ENCODE measurements around the gene CYTIP. TPM values are rescaled to one million over a fixed set of nuclear protein-coding genes. Genes with fewer than 3 reads are reported as not detected.

The CYTIP gene
- polyA plus RNA-seq, 1 donor: 20.4 TPM

DNA sequence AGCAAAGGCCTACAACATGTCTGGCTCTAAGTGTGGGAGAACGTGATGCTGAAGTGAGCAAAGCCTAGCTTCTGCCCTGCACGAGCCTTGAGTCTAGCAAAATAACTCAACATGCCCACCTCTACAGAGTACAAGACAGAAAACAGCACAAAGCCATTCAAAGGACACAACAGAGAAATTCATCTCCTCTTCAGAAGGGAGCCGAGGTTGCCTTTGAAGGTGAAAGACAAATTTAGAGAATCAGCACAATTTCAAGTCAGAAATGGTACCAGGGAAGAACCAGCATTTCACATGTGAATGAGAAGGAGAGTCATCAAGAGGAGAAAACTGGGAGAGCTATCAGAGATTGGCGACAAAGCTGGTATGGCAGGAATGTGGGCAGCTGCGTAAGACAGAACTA is 21.7 kb upstream of the CYTIP start:
- Histone ChIP-seq H3K27me3 (ENCODE audit: control insufficient read depth, insufficient read depth, low read length) (no peaks in the 10 kb centered on the region), H3K4me3 (ENCODE audit: low read length) (no peak overlapping the region), H3K36me3 (ENCODE audit: control insufficient read depth, insufficient read depth, low read length) (no peaks in the 10 kb centered on the region), H3K27ac (ENCODE audit: low read length) (no peak overlapping the region), H3K9me3 (ENCODE audit: control insufficient read depth, low read depth, low read length) (no peaks in the 10 kb centered on the region), H3K4me1 (ENCODE audit: control insufficient read depth, insufficient read depth, low read length) (peaks cover 13% of the 10 kb centered on the region)
- DNase-seq: no peak
- 92% methylated on average over 4 of the region's 5 CpGs for WGBS (ENCODE audit: insufficient coverage, low lambda C conversion rate)

DNA sequence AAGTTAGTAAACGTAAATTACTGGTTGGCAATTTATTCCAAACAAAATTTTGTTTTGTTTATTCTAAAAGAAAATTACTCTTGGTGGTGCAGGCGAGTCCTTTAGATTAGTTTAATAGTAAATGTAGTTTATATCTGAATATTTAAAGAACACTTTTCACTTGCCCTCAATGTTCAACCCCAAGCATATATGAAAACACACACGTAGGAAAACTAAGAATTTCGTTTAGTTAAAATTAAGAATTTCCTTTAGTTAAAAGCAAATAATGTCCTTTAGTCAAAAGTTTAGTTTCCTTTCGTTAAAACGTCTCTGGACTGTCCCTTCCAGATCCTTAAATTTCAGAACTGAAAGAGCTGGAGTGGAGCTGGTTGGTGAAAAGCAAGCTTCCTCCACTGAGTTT is 19.1 kb upstream of the CYTIP start:
- DNase-seq: no peak
- no peaks in the 10 kb centered on the region for H3K36me3 ChIP-seq (ENCODE audit: control insufficient read depth, insufficient read depth, low read length)
- peaks cover 22% of the 10 kb centered on the region for H3K4me1 ChIP-seq (ENCODE audit: control insufficient read depth, insufficient read depth, low read length)
- no peak overlapping the region for H3K27ac ChIP-seq (ENCODE audit: low read length)
- no peaks in the 10 kb centered on the region for H3K9me3 ChIP-seq (ENCODE audit: control insufficient read depth, low read depth, low read length)
- no peak overlapping the region for H3K4me3 ChIP-seq (ENCODE audit: low read length)
- WGBS (ENCODE audit: insufficient coverage, low lambda C conversion rate): 84% methylated on average over 3 of the region's 6 CpGs
- no peaks in the 10 kb centered on the region for H3K27me3 ChIP-seq (ENCODE audit: control insufficient read depth, insufficient read depth, low read length)

DNA sequence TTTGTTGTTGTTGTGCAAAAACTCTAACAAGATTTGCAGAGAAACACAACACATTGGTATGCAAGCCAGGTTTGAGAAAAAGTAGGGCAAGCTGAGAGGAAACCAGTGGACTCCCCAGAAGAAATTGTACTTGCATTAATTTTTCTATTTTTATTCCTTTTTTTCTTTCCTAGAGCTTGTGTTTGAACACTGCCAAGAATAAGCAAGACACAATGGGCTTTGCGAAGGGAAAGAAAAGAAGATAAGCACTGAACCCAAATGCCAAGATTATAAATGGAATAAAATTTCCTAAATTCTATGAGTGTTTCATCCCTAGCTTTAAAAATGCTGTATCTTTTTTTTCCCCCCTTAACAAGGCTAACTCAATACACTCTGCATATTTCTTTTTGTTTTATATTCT is 17.0 kb upstream of the CYTIP start:
- H3K36me3 ChIP-seq (ENCODE audit: control insufficient read depth, insufficient read depth, low read length): no peaks in the 10 kb centered on the region
- no peaks in the 10 kb centered on the region for H3K9me3 ChIP-seq (ENCODE audit: control insufficient read depth, low read depth, low read length)
- peak overlapping the region; percentile 84 for H3K27ac ChIP-seq (ENCODE audit: low read length)
- no peak overlapping the region for H3K4me3 ChIP-seq (ENCODE audit: low read length)
- H3K4me1 ChIP-seq (ENCODE audit: control insufficient read depth, insufficient read depth, low read length): peaks cover 22% of the 10 kb centered on the region
- H3K27me3 ChIP-seq (ENCODE audit: control insufficient read depth, insufficient read depth, low read length): no peaks in the 10 kb centered on the region
- no peak for DNase-seq
- no CpG with 5 or more reads among the region's 1 CpG for WGBS (ENCODE audit: insufficient coverage, low lambda C conversion rate)

DNA sequence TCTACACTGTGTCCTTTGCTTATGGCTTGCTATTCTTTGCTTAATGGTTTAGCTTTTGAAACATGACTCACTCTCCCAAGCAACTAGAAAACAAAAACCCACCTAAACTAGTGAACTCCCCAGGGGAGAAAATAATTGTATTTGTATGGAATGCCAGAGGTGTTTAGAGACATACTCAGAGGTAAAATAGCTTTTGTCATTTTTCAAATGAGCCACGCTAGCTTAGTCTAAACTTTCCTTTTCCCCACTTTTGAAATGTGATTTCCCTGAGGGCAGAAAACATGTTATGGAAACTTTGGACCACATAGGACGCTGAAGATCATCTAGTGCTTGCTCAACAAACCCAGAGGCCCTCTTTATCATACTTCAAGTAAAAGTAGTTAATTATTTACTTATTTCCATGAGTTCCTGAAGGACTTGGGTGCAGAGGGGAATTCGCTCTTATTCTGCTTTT is 16.5 kb upstream of the CYTIP start:
- peak; percentile 77 to 90 for DNase-seq
- no CpG with 5 or more reads among the region's 3 CpGs for WGBS (ENCODE audit: insufficient coverage, low lambda C conversion rate)
- peaks cover 22% of the 10 kb centered on the region for H3K4me1 ChIP-seq (ENCODE audit: control insufficient read depth, insufficient read depth, low read length)

DNA sequence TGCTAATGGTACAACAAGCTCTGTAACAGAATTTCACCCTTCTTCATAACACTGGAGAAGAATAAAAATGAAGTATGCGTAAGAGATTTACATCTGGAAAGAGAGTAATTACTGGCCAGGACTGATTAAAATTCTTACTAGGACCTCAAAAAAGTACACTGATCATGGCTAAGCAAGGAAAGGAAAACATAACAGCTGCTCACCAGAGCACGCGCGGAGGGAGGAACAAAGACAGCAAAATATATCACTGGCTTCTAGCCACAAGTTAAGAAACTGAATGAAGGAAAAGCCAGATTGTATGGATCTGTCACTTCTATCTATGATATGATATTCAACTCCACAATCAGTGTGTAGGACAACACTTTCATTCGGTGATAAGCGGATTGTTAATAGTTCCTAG is 15.6 kb upstream of the CYTIP start:
- H3K9me3 ChIP-seq (ENCODE audit: control insufficient read depth, low read depth, low read length): no peaks in the 10 kb centered on the region
- WGBS (ENCODE audit: insufficient coverage, low lambda C conversion rate): 75% methylated on average over 1 of the region's 6 CpGs
- H3K36me3 ChIP-seq (ENCODE audit: control insufficient read depth, insufficient read depth, low read length): no peaks in the 10 kb centered on the region
- H3K4me3 ChIP-seq (ENCODE audit: low read length): no peak overlapping the region
- peak in 1 of 2 donors; percentile 50 for DNase-seq
- H3K4me1 ChIP-seq (ENCODE audit: control insufficient read depth, insufficient read depth, low read length): peaks cover 22% of the 10 kb centered on the region
- H3K27me3 ChIP-seq (ENCODE audit: control insufficient read depth, insufficient read depth, low read length): no peaks in the 10 kb centered on the region
- peak overlapping the region; percentile 84 for H3K27ac ChIP-seq (ENCODE audit: low read length)

More for the DNA sequence above, 16.5 kb upstream of the CYTIP start:
- Histone ChIP-seq H3K27ac (ENCODE audit: low read length) (peak overlapping the region; percentile 84), H3K4me3 (ENCODE audit: low read length) (no peak overlapping the region), H3K36me3 (ENCODE audit: control insufficient read depth, insufficient read depth, low read length) (no peaks in the 10 kb centered on the region), H3K27me3 (ENCODE audit: control insufficient read depth, insufficient read depth, low read length) (no peaks in the 10 kb centered on the region), H3K9me3 (ENCODE audit: control insufficient read depth, low read depth, low read length) (no peaks in the 10 kb centered on the region)

DNA sequence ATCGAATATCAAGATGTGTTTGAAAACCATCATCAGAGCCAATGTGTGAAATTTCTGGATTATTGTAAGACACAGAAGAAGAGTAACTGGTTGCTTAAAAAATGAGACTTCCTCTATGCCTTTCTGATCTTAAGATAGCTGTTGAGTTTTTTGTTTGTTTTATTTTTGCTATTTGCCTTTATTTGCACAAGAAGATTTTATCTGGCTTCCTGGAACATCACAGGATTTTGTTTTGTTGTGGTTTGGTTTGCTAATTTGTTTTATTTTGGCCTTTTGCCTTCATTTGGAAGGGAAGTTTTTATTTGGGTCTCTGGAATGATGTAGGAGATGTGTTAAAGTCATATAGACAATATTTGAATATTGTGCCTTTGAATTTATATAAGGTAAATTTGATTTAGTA is 3.9 kb upstream of the CYTIP start:
- Histone ChIP-seq H3K9me3 (ENCODE audit: control insufficient read depth, low read depth, low read length) (no peaks in the 10 kb centered on the region), H3K4me3 (ENCODE audit: low read length) (no peak overlapping the region), H3K4me1 (ENCODE audit: control insufficient read depth, insufficient read depth, low read length) (no peaks in the 10 kb centered on the region), H3K27me3 (ENCODE audit: control insufficient read depth, insufficient read depth, low read length) (no peaks in the 10 kb centered on the region), H3K36me3 (ENCODE audit: control insufficient read depth, insufficient read depth, low read length) (no peaks in the 10 kb centered on the region), H3K27ac (ENCODE audit: low read length) (no peak overlapping the region)
- DNase-seq: no peak
- WGBS (ENCODE audit: insufficient coverage, low lambda C conversion rate): no CpG with 5 or more reads among the region's 1 CpG

DNA sequence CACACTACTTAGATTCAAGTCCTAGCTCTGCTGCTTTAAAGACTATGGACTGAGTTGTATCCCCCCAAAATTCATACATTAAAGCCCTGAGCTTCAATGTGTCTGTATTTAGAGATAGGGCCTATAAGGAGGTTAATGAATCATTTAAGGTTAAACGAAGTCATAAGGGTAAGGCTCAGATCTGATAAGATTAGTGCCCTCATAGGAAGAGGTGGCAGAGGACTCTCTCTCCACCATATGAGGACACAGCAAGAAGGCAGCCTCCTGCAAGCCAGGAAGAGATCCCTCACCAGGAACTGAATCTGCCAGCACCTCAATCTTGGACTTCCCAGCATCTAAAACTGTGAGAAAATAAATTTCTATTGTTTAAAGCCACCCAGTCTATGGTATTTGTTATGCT is 3.1 kb upstream of the CYTIP start:
- no peaks in the 10 kb centered on the region for H3K27me3 ChIP-seq (ENCODE audit: control insufficient read depth, insufficient read depth, low read length)
- no peaks in the 10 kb centered on the region for H3K9me3 ChIP-seq (ENCODE audit: control insufficient read depth, low read depth, low read length)
- WGBS (ENCODE audit: insufficient coverage, low lambda C conversion rate): no CpG with 5 or more reads among the region's 1 CpG
- H3K4me3 ChIP-seq (ENCODE audit: low read length): no peak overlapping the region
- no peaks in the 10 kb centered on the region for H3K4me1 ChIP-seq (ENCODE audit: control insufficient read depth, insufficient read depth, low read length)
- H3K27ac ChIP-seq (ENCODE audit: low read length): no peak overlapping the region
- no peak for DNase-seq
- H3K36me3 ChIP-seq (ENCODE audit: control insufficient read depth, insufficient read depth, low read length): no peaks in the 10 kb centered on the region

DNA sequence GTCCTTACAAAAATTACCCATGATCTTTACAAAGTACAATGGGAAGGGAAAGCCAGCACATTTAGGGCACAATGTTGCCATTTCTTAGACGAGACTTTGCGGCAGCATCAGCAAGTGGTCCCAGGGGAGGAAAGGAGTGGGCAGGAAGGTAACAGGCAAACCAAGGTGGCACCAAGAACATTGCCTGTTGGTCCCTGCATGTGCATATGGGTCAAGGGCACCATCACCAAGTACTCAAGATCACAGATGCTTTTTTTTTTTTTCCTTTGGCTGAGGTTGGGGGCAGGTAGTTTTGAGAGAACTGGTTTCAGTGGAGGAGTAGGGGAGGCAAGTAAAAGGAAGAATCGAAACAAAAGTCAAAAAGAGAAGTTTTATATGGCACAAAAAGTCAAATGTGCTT is 752 bp upstream of the CYTIP start:
- no peaks in the 10 kb centered on the region for H3K27me3 ChIP-seq (ENCODE audit: control insufficient read depth, insufficient read depth, low read length)
- no peaks in the 10 kb centered on the region for H3K36me3 ChIP-seq (ENCODE audit: control insufficient read depth, insufficient read depth, low read length)
- WGBS (ENCODE audit: insufficient coverage, low lambda C conversion rate): 80% methylated on average over 1 of the region's 3 CpGs
- H3K27ac ChIP-seq (ENCODE audit: low read length): no peak overlapping the region
- peaks cover 12% of the 10 kb centered on the region for H3K4me1 ChIP-seq (ENCODE audit: control insufficient read depth, insufficient read depth, low read length)
- H3K9me3 ChIP-seq (ENCODE audit: control insufficient read depth, low read depth, low read length): no peaks in the 10 kb centered on the region
- H3K4me3 ChIP-seq (ENCODE audit: low read length): no peak overlapping the region
- no peak for DNase-seq

DNA sequence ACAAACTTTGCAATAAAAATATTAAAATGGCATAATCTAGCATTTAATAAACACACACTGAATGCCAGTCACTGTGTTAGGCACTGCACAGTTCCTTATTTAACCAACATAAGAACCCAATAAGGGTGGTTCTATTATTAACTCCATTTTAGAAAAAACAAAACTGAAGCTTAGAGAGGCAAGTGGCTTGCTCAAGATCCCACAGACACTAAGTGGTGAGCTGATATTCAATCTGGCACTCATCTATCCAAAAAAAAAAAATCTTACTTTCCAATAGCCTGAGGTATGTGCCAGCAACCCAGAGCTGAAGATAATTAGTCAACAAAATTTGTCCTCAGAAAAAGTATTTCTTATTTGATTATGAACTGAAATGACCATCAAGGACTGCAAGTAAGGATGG is 799 bp downstream of the CYTIP start:
- no peak for DNase-seq
- H3K27me3 ChIP-seq (ENCODE audit: control insufficient read depth, insufficient read depth, low read length): no peaks in the 10 kb centered on the region
- no peaks in the 10 kb centered on the region for H3K9me3 ChIP-seq (ENCODE audit: control insufficient read depth, low read depth, low read length)
- peaks cover 18% of the 10 kb centered on the region for H3K4me1 ChIP-seq (ENCODE audit: control insufficient read depth, insufficient read depth, low read length)
- no peak overlapping the region for H3K27ac ChIP-seq (ENCODE audit: low read length)
- no peak overlapping the region for H3K4me3 ChIP-seq (ENCODE audit: low read length)
- no peaks in the 10 kb centered on the region for H3K36me3 ChIP-seq (ENCODE audit: control insufficient read depth, insufficient read depth, low read length)

DNA sequence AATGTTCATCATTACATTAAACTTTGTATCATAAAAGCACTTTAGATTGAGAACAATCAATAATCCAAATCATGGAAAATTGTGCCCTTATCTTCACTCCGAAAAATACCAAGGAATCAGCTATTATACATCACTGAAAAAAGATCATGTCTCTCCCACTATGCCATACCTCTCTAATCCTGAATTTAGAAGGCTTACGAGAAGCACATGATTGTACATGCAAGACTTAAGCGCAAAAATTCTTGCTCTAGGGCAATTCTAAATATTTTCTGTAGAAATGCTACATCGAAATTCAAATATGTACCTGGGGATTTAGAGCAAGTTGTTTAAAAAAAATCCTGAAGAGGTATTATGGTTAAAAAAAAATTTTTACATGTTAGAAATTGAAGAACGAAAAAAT is 1.3 kb downstream of the CYTIP start:
- Histone ChIP-seq H3K27ac (ENCODE audit: low read length) (no peak overlapping the region), H3K27me3 (ENCODE audit: control insufficient read depth, insufficient read depth, low read length) (no peaks in the 10 kb centered on the region), H3K36me3 (ENCODE audit: control insufficient read depth, insufficient read depth, low read length) (no peaks in the 10 kb centered on the region), H3K9me3 (ENCODE audit: control insufficient read depth, low read depth, low read length) (no peaks in the 10 kb centered on the region), H3K4me1 (ENCODE audit: control insufficient read depth, insufficient read depth, low read length) (peaks cover 18% of the 10 kb centered on the region), H3K4me3 (ENCODE audit: low read length) (no peak overlapping the region)
- no peak for DNase-seq
- 100% methylated on average over 4 of the region's 5 CpGs for WGBS (ENCODE audit: insufficient coverage, low lambda C conversion rate)

DNA sequence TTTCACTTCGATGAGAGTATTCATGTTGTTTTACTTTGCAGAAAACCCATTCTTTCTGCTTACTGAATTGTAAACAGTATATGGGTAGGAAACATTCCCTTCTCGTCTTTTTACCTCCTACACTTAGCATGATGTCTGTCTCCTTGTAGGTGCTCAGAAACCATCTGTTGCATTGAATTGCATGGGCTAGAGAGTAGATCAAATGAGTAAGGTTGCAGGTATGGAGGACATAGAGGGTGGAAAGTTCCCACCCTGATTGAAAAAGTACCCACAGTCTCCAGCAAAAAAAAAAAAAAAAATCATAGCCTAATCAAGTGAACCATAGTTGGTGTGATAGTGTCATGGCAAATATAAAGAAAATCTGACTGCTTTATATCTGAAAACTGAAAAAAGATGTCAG is 1.7 kb downstream of the CYTIP start:
- Histone ChIP-seq H3K4me3 (ENCODE audit: low read length) (no peak overlapping the region), H3K9me3 (ENCODE audit: control insufficient read depth, low read depth, low read length) (no peaks in the 10 kb centered on the region), H3K36me3 (ENCODE audit: control insufficient read depth, insufficient read depth, low read length) (no peaks in the 10 kb centered on the region), H3K27me3 (ENCODE audit: control insufficient read depth, insufficient read depth, low read length) (no peaks in the 10 kb centered on the region), H3K27ac (ENCODE audit: low read length) (no peak overlapping the region), H3K4me1 (ENCODE audit: control insufficient read depth, insufficient read depth, low read length) (peaks cover 18% of the 10 kb centered on the region)
- no peak for DNase-seq
- WGBS (ENCODE audit: insufficient coverage, low lambda C conversion rate): 100% methylated on average over 1 of the region's 2 CpGs

Data from large intestine (tissue), 3 donors.